Sigmoid colon (tissue), 7 donors: ENCODE measurements around the gene CLDN10. TPM values are rescaled to one million over a fixed set of nuclear protein-coding genes. Genes with fewer than 3 reads are reported as not detected.

Source experiments
- DNase-seq: peaks from one replicate; pipeline ENCODE4 v3.0.0-alpha.2; 2019
- H3K27ac ChIP-seq, 4 donors: fragments of 200-600 bp; sonication (generic); one replicate each; pipeline ENCODE4 v1.5.1; 2016 to 2019; ENCODE audit warnings: mild to moderate bottlenecking in 1 of 4
- H3K27me3 ChIP-seq, 3 donors: fragments of 200-600 bp; sonication (generic); one replicate each; pipeline ENCODE4 v1.5.1; 2019; ENCODE audit warnings: mild to moderate bottlenecking in 1 of 3
- H3K36me3 ChIP-seq, 4 donors: fragments of 200-600 bp; sonication (generic); one replicate each; pipeline ENCODE4 v1.5.1; 2016 to 2019
- H3K4me1 ChIP-seq, 4 donors: fragments of 200-600 bp; sonication (generic); one replicate each; pipeline ENCODE4 v1.5.1; 2017 to 2019
- H3K4me3 ChIP-seq, 4 donors: fragments of 200-600 bp; sonication (generic); one replicate each; pipeline ENCODE4 v1.5.1; 2017 to 2019; ENCODE audit warnings: mild to moderate bottlenecking in 2 of 4, moderate library complexity in 1 of 4
- H3K9me3 ChIP-seq, 4 donors: fragments of 200-600 bp in 3 of 4; sonication (generic) in 3 of 4; one replicate each; pipeline versions ENCODE4 v1.5.1 to v1.6.1; 2013 to 2019
- EP300 ChIP-seq, 4 donors: sonication (generic); formaldehyde crosslinking; IDR thresholded peaks; one replicate each; pipeline ENCODE4 v1.6.1; 2017; ENCODE audit warnings: antibody characterized with exemption in 4 of 4
- POLR2A ChIP-seq, 2 donors: fragments of 450-650 bp; IDR thresholded peaks; one replicate each; pipeline ENCODE4 v1.6.1; 2016; ENCODE audit warnings: antibody characterized with exemption in 2 of 2, mild to moderate bottlenecking in 2 of 2, moderate library complexity in 2 of 2
- POLR2AphosphoS5 ChIP-seq, 4 donors: sonication (generic); formaldehyde crosslinking; IDR thresholded peaks; one replicate each; pipeline ENCODE4 v1.6.1; 2017; ENCODE audit warnings: antibody characterized with exemption in 4 of 4
- WGBS, 2 donors: extraction: QIAGEN DNeasy Blood & Tissue Kit; methylation state at CpG; one replicate each; pipeline ENCODE4 v1.1.7; 2013; 5-methylcytosine and 5-hydroxymethylcytosine counted together
- intact Hi-C: fragments of 100-400 bp; cut with DNase I; formaldehyde crosslinking; loops from one replicate; pipeline ENCODE4 v1.15.1; 2023
- polyA plus RNA-seq, 3 donors: library from polyadenylated mRNA; stranded (reverse); fragments of 200-250 nt; gene quantifications; one replicate each; pipeline ENCODE4 v1.2.3, GENCODE V29; 2013
- total RNA-seq, 4 donors: library from RNA; depleted of rRNA; stranded (reverse); fragments of >200 nt; gene quantifications; one replicate each; pipeline ENCODE4 v1.1.0, GENCODE V29; 2016
- TF ChIP-seq, protein P1 (sequence below), 4 experiments: fragments of 450-650 bp in 3 of 4; fragments of 200-600 bp in 1 of 4; IDR thresholded peaks; one replicate each; pipeline ENCODE4 v1.5.1; 2016 to 2019; ENCODE audit warnings: antibody characterized with exemption in 4 of 4, mild to moderate bottlenecking in 3 of 4, moderate library complexity in 2 of 4
- donor health status: healthy with polysubstance abuse.
- donor health status: Bipolar disorder and iron deficiency.
- donor health status: healthy.

Gene CLDN10
- total and polyA plus RNA-seq, 7 donors = 0.20 to 1.5 (median 0.36) TPM; not detected in 4

DNA sequence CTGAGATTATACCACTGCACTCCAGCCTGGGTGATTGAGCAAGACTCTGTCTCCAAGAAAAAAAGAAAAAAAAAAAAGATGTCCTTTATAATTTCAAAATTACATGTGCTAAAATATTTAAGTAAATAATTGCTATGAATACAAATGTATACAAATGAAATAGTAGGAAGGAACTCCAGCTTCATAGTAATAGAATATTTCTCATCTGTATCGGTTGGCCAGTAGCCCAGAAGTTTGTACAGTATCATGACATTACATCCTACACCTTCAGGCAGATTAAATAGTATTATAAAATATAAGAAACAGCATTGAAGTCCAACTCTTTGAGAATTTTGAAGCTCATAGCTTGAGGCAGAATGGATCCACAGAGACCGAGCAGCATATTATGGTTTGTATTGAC, 36.5 kb upstream of the CLDN10 start:
- TF ChIP-seq, protein P1, sequence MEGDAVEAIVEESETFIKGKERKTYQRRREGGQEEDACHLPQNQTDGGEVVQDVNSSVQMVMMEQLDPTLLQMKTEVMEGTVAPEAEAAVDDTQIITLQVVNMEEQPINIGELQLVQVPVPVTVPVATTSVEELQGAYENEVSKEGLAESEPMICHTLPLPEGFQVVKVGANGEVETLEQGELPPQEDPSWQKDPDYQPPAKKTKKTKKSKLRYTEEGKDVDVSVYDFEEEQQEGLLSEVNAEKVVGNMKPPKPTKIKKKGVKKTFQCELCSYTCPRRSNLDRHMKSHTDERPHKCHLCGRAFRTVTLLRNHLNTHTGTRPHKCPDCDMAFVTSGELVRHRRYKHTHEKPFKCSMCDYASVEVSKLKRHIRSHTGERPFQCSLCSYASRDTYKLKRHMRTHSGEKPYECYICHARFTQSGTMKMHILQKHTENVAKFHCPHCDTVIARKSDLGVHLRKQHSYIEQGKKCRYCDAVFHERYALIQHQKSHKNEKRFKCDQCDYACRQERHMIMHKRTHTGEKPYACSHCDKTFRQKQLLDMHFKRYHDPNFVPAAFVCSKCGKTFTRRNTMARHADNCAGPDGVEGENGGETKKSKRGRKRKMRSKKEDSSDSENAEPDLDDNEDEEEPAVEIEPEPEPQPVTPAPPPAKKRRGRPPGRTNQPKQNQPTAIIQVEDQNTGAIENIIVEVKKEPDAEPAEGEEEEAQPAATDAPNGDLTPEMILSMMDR (IDR thresholded peaks at IDR 0.05) = no peak
- TF ChIP-seq POLR2A (IDR thresholded peaks at IDR 0.05) (no peak), POLR2AphosphoS5 (IDR thresholded peaks at IDR 0.05) (no peak)
- no peak overlapping the region for H3K27ac ChIP-seq
- H3K4me3 ChIP-seq = no peak overlapping the region
- H3K9me3 ChIP-seq = no peaks in the 10 kb centered on the region
- no peaks in the 10 kb centered on the region for H3K27me3 ChIP-seq
- no peaks in the 10 kb centered on the region for H3K4me1 ChIP-seq
- intact Hi-C loops = no loop called here
- WGBS, 2 donors = 45 to 49% methylated on average over 2 of the region's 2 CpGs
- H3K36me3 ChIP-seq = no peaks in the 10 kb centered on the region
- no peak for DNase-seq

DNA sequence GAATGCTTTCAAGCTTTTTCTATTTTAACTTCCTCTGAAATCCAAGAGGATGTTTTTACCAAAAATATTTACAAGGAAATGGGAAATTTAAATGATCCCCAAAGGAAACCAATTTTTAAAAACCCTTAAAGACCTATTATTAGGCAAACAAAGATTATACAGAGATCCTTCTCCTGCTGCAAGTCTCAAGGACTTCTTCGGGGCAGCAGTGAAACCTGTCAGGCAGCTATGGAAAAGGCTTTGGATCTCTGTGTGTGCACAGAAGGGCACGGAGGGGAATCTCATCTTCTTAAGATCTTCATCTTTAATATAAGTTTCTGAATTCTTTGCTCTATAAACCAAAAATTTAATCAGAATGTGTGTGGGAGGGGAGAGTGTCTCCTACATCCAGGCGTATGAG, 36.0 kb upstream of the CLDN10 start:
- no peak overlapping the region for H3K4me3 ChIP-seq
- TF ChIP-seq POLR2AphosphoS5 (IDR thresholded peaks at IDR 0.05) (no peak), EP300 (IDR thresholded peaks at IDR 0.05) (no peak), POLR2A (IDR thresholded peaks at IDR 0.05) (no peak)
- TF ChIP-seq, protein P1 (IDR thresholded peaks at IDR 0.05) = no peak
- intact Hi-C loops = no loop called here
- no peaks in the 10 kb centered on the region for H3K27me3 ChIP-seq
- no peak overlapping the region for H3K27ac ChIP-seq
- no peaks in the 10 kb centered on the region for H3K4me1 ChIP-seq
- H3K36me3 ChIP-seq = no peaks in the 10 kb centered on the region
- no peak for DNase-seq
- 12 to 22% methylated on average over 3 of the region's 3 CpGs for WGBS, 2 donors
- no peaks in the 10 kb centered on the region for H3K9me3 ChIP-seq

DNA sequence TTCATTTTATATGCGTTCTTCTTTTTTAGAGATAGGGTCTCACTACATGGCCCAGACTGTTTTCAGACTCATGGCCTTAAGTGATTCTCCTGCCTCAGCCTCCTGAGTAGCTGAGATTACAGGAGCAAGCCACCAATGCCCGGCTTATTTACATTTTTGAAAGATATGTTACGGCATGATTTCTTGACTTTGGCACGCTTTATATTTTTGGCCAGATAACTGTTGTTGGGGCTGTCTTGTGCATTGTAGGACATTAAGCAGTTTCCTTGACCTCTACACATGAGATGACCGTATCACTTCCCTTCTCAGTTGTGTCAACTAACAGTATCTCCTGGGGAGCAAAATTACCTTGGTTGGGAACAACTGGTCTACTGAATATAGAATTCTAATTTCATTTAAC, 28.9 kb upstream of the CLDN10 start:
- no peaks in the 10 kb centered on the region for H3K36me3 ChIP-seq
- no peaks in the 10 kb centered on the region for H3K4me1 ChIP-seq
- TF ChIP-seq POLR2A (IDR thresholded peaks at IDR 0.05) (no peak), EP300 (IDR thresholded peaks at IDR 0.05) (no peak), POLR2AphosphoS5 (IDR thresholded peaks at IDR 0.05) (no peak)
- TF ChIP-seq, protein P1 (IDR thresholded peaks at IDR 0.05) = no peak
- intact Hi-C loops = no loop called here
- H3K4me3 ChIP-seq = no peak overlapping the region
- no peak for DNase-seq
- no peaks in the 10 kb centered on the region for H3K9me3 ChIP-seq
- no peaks in the 10 kb centered on the region for H3K27me3 ChIP-seq
- no peak overlapping the region for H3K27ac ChIP-seq
- WGBS, 2 donors = 50 to 73% methylated on average over 5 of the region's 5 CpGs

DNA sequence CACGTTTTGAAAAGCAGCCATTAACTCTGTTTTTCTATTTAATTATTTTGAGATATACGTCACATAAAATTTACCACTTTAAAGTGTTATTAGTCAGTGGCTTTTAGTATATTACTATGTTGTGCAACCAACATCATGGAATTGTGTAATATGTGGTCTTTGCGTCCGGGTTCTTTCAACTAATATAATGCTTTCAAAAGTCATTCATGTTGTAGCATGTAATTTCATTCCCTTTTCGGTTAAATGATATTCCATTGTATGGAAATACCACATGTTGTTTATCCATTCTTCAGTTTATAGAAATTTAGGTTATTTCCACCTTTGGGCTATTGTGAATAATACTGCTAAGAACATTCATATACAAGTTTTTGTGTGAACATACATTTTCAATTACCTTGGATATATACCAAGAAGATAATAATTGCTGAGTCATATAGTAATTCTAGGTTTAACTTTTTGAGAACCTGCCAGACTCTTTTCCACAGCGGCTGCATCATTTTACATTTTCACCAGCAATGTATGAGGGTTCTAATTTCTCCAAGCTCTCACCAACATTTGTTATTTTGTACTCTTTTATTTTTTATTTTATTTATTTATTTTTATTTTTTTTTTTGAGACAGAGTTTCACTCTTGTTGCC, 28.1 kb upstream of the CLDN10 start:
- intact Hi-C loops = no loop called here
- H3K4me1 ChIP-seq = no peaks in the 10 kb centered on the region
- H3K27me3 ChIP-seq = no peaks in the 10 kb centered on the region
- H3K9me3 ChIP-seq = no peaks in the 10 kb centered on the region
- TF ChIP-seq POLR2A (IDR thresholded peaks at IDR 0.05) (no peak), EP300 (IDR thresholded peaks at IDR 0.05) (no peak), POLR2AphosphoS5 (IDR thresholded peaks at IDR 0.05) (no peak)
- TF ChIP-seq, protein P1 (IDR thresholded peaks at IDR 0.05) = no peak
- WGBS, 2 donors = 62 to 66% methylated on average over 6 of the region's 6 CpGs
- H3K4me3 ChIP-seq = no peak overlapping the region
- no peak overlapping the region for H3K27ac ChIP-seq
- DNase-seq = no peak
- H3K36me3 ChIP-seq = no peaks in the 10 kb centered on the region

DNA sequence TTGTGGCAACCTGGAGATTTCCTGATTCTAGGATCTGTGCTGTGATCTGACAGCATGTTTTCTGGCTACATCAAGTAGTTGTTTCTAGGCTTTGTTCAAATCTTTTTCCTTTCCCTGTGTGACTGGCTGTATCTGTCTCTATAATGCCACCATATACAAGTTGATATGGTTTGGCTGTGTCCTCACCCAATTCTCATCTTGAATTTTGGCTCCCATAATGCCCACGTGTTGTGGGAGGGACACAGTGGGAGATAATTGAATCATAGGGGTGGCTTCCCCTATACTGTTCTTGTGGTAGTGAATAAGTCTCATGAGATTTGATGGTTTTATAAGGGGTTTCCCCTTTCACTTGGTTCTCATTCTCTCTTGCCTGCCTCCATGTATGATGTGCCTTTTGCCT, 24.6 kb upstream of the CLDN10 start:
- intact Hi-C loops = no loop called here
- 67 to 84% methylated on average over 1 of the region's 1 CpG for WGBS, 2 donors
- no peak for DNase-seq
- TF ChIP-seq POLR2A (IDR thresholded peaks at IDR 0.05) (no peak), POLR2AphosphoS5 (IDR thresholded peaks at IDR 0.05) (no peak)
- Histone ChIP-seq H3K4me1 (no peaks in the 10 kb centered on the region), H3K9me3 (no peaks in the 10 kb centered on the region), H3K27me3 (no peaks in the 10 kb centered on the region), H3K36me3 (no peaks in the 10 kb centered on the region), H3K4me3 (no peak overlapping the region), H3K27ac (no peak overlapping the region)
